Naive B cell (primary cell): ENCODE measurements around the gene CP. TPM values are rescaled to one million over a fixed set of nuclear protein-coding genes. Genes with fewer than 3 reads are reported as not detected.

ENCODE experiments used
- ATAC-seq, 2 donors: fragments of 150-1000 bp; cut with Tn5 transposase; 2 replicates each; pipeline ENCODE4 v1.10.0; 2021; ENCODE audit warnings: low read depth in 2 of 2, mild to moderate bottlenecking in 2 of 2, moderate library complexity in 2 of 2
- DNase-seq: peaks from one replicate; pipeline ENCODE4 v3.0.0; 2022
- H3K27ac Mint-ChIP-seq, 6 donors: one replicate each; pipeline ENCODE4 v1.8.0; 2020 to 2022; ENCODE audit warnings: mild to moderate bottlenecking in 6 of 6, mixed read lengths in 6 of 6, moderate library complexity in 5 of 6, inconsistent platforms in 2 of 6
- H3K27me3 Mint-ChIP-seq, 3 donors: one replicate each; pipeline ENCODE4 v1.8.0; 2021 to 2022; ENCODE audit warnings: mixed read lengths in 3 of 3, mild to moderate bottlenecking in 1 of 3
- H3K36me3 Mint-ChIP-seq, 2 donors: one replicate each; pipeline ENCODE4 v1.8.0; 2020 to 2022; ENCODE audit warnings: mixed read lengths in 2 of 2, inconsistent platforms in 1 of 2, mild to moderate bottlenecking in 1 of 2
- H3K4me1 Mint-ChIP-seq, 3 donors: one replicate each; pipeline ENCODE4 v1.8.0; 2020 to 2022; ENCODE audit warnings: mixed read lengths in 3 of 3, inconsistent platforms in 1 of 3, mild to moderate bottlenecking in 1 of 3, moderate library complexity in 1 of 3
- H3K4me3 Mint-ChIP-seq, 8 donors: one replicate each; pipeline ENCODE4 v1.8.0; 2020 to 2022; ENCODE audit warnings: mild to moderate bottlenecking in 8 of 8, mixed read lengths in 8 of 8, moderate library complexity in 8 of 8, inconsistent platforms in 2 of 8
- H3K9me3 Mint-ChIP-seq, 7 donors: one replicate each; pipeline ENCODE4 v1.8.0; 2020 to 2022; ENCODE audit warnings: mixed read lengths in 7 of 7, mild to moderate bottlenecking in 5 of 7, inconsistent platforms in 2 of 7, moderate library complexity in 1 of 7
- polyA plus RNA-seq, 6 donors: library from polyadenylated mRNA; unstranded; fragments of 300-500 nt; fragmentation: Illumina TruSeq; gene quantifications; one replicate each; pipeline ENCODE4 v1.2.3, GENCODE V29; 2021; ENCODE audit warnings: low read depth in 6 of 6

Gene CP
- polyA plus RNA-seq, 6 donors from 2014 or later, result 0.36 to 1.1 (median 0.63) TPM; not detected in 2

- Mint-ChIP-seq H3K9me3 (no peaks in the 10 kb centered on the region), H3K27ac (peak overlapping the region in 2 of 6 donors; percentile 34 to 45), H3K4me1 (peaks cover 6 to 11% (median 7%) of the 10 kb centered on the region in 3 donors), H3K27me3 (no peaks in the 10 kb centered on the region), H3K4me3 (no peak overlapping the region), H3K36me3 (peaks cover 41 to 43% of the 10 kb centered on the region in 2 donors)
- DNase-seq (no peak), ATAC-seq (no peak)
These were observed 60.8 kb downstream of the CP start for GRCh38 chr3:149160754-149161300.

DNA sequence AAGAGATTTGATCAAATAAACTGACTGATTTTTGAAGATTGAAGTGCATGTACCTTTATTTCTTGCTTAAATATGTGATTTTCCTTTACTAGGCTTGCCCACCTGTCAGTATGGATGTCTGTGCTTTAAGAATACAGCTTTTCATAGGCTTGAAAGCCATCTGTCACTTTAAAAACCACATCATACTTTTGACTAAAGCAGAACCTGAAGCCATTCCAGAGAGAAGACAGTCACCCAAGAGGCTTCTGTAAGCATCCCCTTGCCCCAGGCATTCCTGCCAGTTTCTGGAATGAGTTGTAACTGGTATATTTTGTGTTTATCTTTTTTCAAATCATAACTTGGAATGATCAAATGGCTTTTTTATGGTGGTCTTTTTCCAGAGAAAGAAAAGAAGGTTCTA is 68.2 kb downstream of the CP start:
- no peak for ATAC-seq
- H3K36me3 Mint-ChIP-seq, result peaks cover 18% of the 10 kb centered on the region in 2 donors
- H3K4me1 Mint-ChIP-seq, result peaks cover 25 to 27% (median 26%) of the 10 kb centered on the region in 3 donors
- no peaks in the 10 kb centered on the region for H3K27me3 Mint-ChIP-seq
- peak overlapping the region in 3 of 6 donors; percentile 33 to 91 (median 57) for H3K27ac Mint-ChIP-seq
- peak overlapping the region in 1 of 8 donors; percentile 73 for H3K4me3 Mint-ChIP-seq
- no peak for DNase-seq
- no peaks in the 10 kb centered on the region for H3K9me3 Mint-ChIP-seq

DNA sequence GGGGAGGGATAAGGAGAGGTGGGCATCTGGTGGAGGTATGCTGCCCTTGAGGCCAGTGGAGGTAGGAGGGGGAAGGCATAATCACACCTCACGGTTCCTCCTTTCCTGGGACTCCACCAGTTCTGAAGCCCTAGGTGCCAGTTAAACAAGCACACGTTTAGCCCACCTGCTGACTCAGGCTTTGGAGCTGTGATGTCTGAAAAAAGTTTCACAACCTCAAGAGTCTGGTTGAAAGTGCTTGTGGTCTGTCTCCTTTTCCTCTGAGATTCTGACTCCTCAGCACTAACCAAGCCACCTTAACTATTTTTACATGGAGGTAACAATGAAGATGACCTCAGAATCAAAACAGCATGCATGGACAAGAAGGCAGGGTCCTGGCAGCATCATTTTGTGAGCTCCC is 69.2 kb downstream of the CP start:
- Mint-ChIP-seq H3K4me3 (peak overlapping the region in 4 of 8 donors; percentile 11 to 49 (median 39)), H3K36me3 (peaks cover 16 to 18% of the 10 kb centered on the region in 2 donors), H3K9me3 (no peaks in the 10 kb centered on the region), H3K27me3 (no peaks in the 10 kb centered on the region), H3K4me1 (peaks cover 25 to 27% (median 26%) of the 10 kb centered on the region in 3 donors), H3K27ac (peak overlapping the region; percentile 57 to 91 (median 74))
- ATAC-seq (peak; percentile 32 to 53), DNase-seq (no peak)

DNA sequence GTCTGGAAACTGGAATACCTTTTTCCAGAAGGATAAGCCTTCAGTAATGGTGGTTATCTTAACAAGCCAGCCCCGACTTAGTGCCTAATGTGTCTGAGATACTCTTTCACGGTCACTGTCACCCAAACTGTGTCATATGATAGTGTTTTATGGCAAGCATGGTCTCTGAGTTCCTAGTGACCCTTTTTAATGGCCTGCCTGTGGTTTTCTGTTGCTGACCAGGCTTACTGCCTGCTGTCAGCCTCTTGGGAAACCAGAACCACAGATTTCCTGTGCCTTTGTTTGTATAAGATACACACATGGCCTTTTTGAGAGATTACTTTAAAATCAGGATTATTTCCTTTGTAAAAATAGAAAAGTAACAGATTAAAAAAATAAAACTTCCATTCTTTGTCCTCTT is 69.8 kb downstream of the CP start:
- H3K4me3 Mint-ChIP-seq, result peak overlapping the region in 6 of 8 donors; percentile 11 to 57 (median 42)
- H3K36me3 Mint-ChIP-seq, result peaks cover 10 to 18% of the 10 kb centered on the region in 2 donors
- ATAC-seq (no peak), DNase-seq (no peak)
- peaks cover 22 to 27% (median 25%) of the 10 kb centered on the region in 3 donors for H3K4me1 Mint-ChIP-seq
- H3K27me3 Mint-ChIP-seq, result no peaks in the 10 kb centered on the region
- H3K27ac Mint-ChIP-seq, result peak overlapping the region; percentile 52 to 95 (median 68)
- no peaks in the 10 kb centered on the region for H3K9me3 Mint-ChIP-seq

GRCh38 chr3:149150436-149150835 is 71.2 kb downstream of the CP start:
- DNase-seq (no peak), ATAC-seq (no peak)
- Mint-ChIP-seq H3K36me3 (peaks cover 0 to 4% of the 10 kb centered on the region in 2 donors), H3K27ac (peak overlapping the region in 5 of 6 donors; percentile 21 to 91 (median 82)), H3K27me3 (no peaks in the 10 kb centered on the region), H3K9me3 (no peaks in the 10 kb centered on the region), H3K4me1 (peaks cover 24 to 31% (median 27%) of the 10 kb centered on the region in 3 donors), H3K4me3 (peak overlapping the region in 1 of 8 donors; percentile 17)

DNA sequence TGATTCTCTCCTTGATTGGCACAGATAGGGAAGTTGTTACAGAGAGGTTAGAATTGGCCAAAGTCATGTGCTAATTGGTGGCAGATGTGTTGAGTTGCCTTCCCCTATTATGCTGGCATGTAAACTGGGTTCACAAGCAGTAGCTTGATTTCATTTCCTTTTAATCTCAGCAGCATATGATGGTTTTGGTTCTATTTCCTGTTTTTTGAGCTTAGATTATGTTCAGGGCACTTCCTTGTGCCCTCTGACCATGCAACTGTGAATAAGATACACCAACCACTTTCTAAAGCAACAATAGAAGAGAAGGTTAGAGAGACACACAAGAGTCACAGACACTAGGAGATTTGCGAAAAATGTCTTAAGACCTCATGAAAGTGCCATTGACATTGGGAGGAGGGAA is 75.7 kb downstream of the CP start:
- Mint-ChIP-seq H3K4me1 (peaks cover 35 to 48% (median 38%) of the 10 kb centered on the region in 3 donors), H3K27me3 (no peaks in the 10 kb centered on the region), H3K4me3 (no peak overlapping the region), H3K36me3 (peaks cover 11 to 12% of the 10 kb centered on the region in 2 donors), H3K9me3 (no peaks in the 10 kb centered on the region), H3K27ac (peak overlapping the region in 2 of 6 donors; percentile 92 to 94)
- DNase-seq, result peak; percentile 84
- ATAC-seq, result peak; percentile 89 to 92

DNA sequence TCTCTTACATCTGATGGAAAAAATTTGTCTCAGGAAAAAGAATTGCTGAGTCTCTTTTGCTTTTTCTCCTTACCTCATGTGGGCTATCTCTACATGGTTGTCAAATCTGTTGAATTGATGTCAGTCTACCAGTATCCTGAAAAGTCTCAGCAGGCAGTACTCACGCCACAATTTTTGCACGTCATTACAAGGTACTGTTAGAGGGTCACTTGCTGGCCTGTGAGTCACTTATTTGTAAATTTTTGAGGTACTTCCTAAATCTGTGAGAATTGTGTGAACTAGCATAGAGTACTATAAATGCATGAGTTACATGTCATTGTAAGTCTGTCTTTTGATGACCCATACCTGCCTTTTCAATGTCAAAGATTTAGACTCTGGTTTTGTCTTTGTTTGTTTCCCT is 76.3 kb downstream of the CP start:
- peaks cover 12 to 15% of the 10 kb centered on the region in 2 donors for H3K36me3 Mint-ChIP-seq
- peak overlapping the region in 3 of 6 donors; percentile 27 to 94 (median 92) for H3K27ac Mint-ChIP-seq
- H3K27me3 Mint-ChIP-seq, result no peaks in the 10 kb centered on the region
- peaks cover 36 to 49% (median 43%) of the 10 kb centered on the region in 3 donors for H3K4me1 Mint-ChIP-seq
- ATAC-seq, result peak; percentile 7 to 20
- DNase-seq, result no peak
- peak overlapping the region in 6 of 8 donors; percentile 3 to 62 (median 44) for H3K4me3 Mint-ChIP-seq
- H3K9me3 Mint-ChIP-seq, result no peaks in the 10 kb centered on the region

DNA sequence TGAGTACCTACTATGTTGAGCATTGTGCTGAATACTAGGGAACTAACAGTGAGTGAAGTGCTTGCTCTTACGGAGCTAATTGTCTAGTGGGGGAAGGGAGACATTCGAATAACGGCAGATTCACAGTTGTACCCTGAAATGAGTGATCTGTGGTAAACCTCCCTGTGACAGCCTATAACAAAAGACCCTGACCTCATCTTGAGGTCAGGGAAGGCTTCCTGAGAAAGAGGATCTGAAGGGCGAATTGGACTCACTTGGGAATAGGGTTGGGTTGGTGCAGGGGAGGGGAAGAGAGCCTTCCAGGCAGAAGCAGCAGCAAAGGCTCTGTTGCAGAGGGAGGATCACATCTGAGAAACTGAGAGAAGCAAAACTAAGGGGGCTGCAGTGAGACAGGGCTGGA is 78.9 kb downstream of the CP start:
- Mint-ChIP-seq H3K27me3 (no peaks in the 10 kb centered on the region), H3K27ac (peak overlapping the region; percentile 62 to 92 (median 83)), H3K36me3 (peaks cover 12 to 15% of the 10 kb centered on the region in 2 donors), H3K4me1 (peaks cover 48 to 63% (median 59%) of the 10 kb centered on the region in 3 donors), H3K9me3 (no peaks in the 10 kb centered on the region), H3K4me3 (peak overlapping the region in 2 of 8 donors; percentile 40 to 59)
- ATAC-seq (no peak), DNase-seq (no peak)

GRCh38 chr3:149134575-149134974 is 87.1 kb downstream of the CP start:
- Mint-ChIP-seq H3K4me1 (peaks cover 61 to 70% (median 63%) of the 10 kb centered on the region in 3 donors), H3K27me3 (no peaks in the 10 kb centered on the region), H3K9me3 (peaks cover 0 to 1% (median 0%) of the 10 kb centered on the region in 7 donors), H3K4me3 (no peak overlapping the region), H3K36me3 (no peaks in the 10 kb centered on the region), H3K27ac (peak overlapping the region in 3 of 6 donors; percentile 46 to 78 (median 66))
- ATAC-seq (no peak), DNase-seq (no peak)

DNA sequence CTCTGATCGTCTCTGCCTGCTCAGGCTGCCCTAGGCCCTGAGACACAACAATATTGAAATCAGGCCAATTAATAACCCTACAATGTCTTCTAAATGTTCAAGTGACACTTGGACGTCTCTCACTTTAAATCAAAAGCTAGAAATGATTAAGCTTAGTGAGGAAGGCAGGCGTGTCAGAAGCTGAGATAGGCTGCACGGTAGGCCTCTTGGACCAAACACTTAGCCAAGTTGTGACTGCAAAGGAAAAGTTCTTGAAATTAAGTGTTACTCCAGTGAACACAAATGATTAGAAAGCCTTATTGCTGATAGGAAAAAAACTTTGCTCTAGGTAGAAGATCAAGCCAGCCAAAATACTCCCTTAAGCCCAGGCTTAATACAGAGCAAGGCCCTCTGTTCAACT is 90.0 kb downstream of the CP start:
- Mint-ChIP-seq H3K4me3 (peak overlapping the region; percentile 90 to 99 (median 96)), H3K27ac (peak overlapping the region; percentile 36 to 87 (median 66)), H3K36me3 (no peaks in the 10 kb centered on the region), H3K4me1 (peaks cover 48 to 63% (median 63%) of the 10 kb centered on the region in 3 donors), H3K9me3 (peaks cover 0 to 1% (median 0%) of the 10 kb centered on the region in 7 donors), H3K27me3 (no peaks in the 10 kb centered on the region)
- ATAC-seq (no peak), DNase-seq (no peak)

GRCh38 chr3:149129326-149130205 is 92.1 kb downstream of the CP start, which contains the start of gene HPS3:
Gene HPS3, plus strand, starts transcription at chr3:149129638. Its CDS starts 86 bp downstream, at chr3:149129724.
- ATAC-seq, result peak; percentile 94
- H3K27me3 Mint-ChIP-seq, result no peaks in the 10 kb centered on the region
- peak; percentile 88 for DNase-seq
- peak within 1 kb of the TSS; percentile 90 to 99 (median 96) for H3K4me3 Mint-ChIP-seq
- peaks cover 35 to 52% (median 45%) of the 10 kb centered on the region in 3 donors for H3K4me1 Mint-ChIP-seq
- H3K9me3 Mint-ChIP-seq, result peaks cover 0 to 1% (median 0%) of the 10 kb centered on the region in 7 donors
- no peaks in the 10 kb centered on the region for H3K36me3 Mint-ChIP-seq
- H3K27ac Mint-ChIP-seq, result peak within 1 kb of the TSS; percentile 87 to 98 (median 96)

- ATAC-seq, result peak in 1 of 2 donors; percentile 4
These were observed 92.8 kb downstream of the CP start for GRCh38 chr3:149128821-149129220.

More at GRCh38 chr3:149128821-149129220, 92.8 kb downstream of the CP start:
- Mint-ChIP-seq H3K36me3 (no peaks in the 10 kb centered on the region), H3K4me1 (peaks cover 30 to 48% (median 40%) of the 10 kb centered on the region in 3 donors), H3K9me3 (peaks cover 0 to 1% (median 0%) of the 10 kb centered on the region in 7 donors), H3K27me3 (no peaks in the 10 kb centered on the region), H3K4me3 (peak overlapping the region; percentile 90 to 99 (median 96)), H3K27ac (peak overlapping the region; percentile 87 to 98 (median 96))
- no peak for DNase-seq
